ENCODE measurements around the gene TBX15. TPM values are rescaled to one million over a fixed set of nuclear protein-coding genes. Genes with fewer than 3 reads are reported as not detected.

The TBX15 gene
- total RNA-seq, 4 donors from 2014 or later, result 3.3 to 10.8 (median 3.5) TPM

DNA sequence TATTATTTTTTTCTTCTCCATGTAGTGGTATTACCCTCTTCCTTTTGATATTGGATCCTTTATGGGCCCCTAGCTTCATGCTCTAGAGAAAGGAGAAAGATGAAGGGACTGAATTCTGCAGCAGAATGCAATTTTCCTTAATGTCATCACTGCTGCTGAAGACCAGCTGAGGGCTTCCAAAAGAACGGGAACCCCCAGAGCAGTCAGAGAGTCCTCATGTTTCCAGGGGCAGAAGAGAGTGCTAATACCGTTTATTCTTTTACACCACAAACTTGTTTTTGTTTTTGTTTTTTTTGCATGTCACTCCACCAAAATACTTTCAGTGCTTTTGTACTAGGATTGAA is 21.1 kb upstream of the TBX15 start:
- no peak overlapping the region for H3K4me3 ChIP-seq
- no peak for DNase-seq (ENCODE audit: low spot score in 2 of 2)
- no peak for TF ChIP-seq POLR2AphosphoS5 (IDR thresholded peaks at IDR 0.05)
- no peak for TF ChIP-seq POLR2A (IDR thresholded peaks at IDR 0.05)
- no peak for TF ChIP-seq EP300 (IDR thresholded peaks at IDR 0.05)
- TF ChIP-seq, protein P1, sequence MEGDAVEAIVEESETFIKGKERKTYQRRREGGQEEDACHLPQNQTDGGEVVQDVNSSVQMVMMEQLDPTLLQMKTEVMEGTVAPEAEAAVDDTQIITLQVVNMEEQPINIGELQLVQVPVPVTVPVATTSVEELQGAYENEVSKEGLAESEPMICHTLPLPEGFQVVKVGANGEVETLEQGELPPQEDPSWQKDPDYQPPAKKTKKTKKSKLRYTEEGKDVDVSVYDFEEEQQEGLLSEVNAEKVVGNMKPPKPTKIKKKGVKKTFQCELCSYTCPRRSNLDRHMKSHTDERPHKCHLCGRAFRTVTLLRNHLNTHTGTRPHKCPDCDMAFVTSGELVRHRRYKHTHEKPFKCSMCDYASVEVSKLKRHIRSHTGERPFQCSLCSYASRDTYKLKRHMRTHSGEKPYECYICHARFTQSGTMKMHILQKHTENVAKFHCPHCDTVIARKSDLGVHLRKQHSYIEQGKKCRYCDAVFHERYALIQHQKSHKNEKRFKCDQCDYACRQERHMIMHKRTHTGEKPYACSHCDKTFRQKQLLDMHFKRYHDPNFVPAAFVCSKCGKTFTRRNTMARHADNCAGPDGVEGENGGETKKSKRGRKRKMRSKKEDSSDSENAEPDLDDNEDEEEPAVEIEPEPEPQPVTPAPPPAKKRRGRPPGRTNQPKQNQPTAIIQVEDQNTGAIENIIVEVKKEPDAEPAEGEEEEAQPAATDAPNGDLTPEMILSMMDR (IDR thresholded peaks at IDR 0.05), result no peak
- H3K27ac ChIP-seq, result peak overlapping the region; percentile 51
- no peaks in the 10 kb centered on the region for H3K36me3 ChIP-seq
- H3K27me3 ChIP-seq, result peaks cover 47% of the 10 kb centered on the region
- no peaks in the 10 kb centered on the region for H3K9me3 ChIP-seq
- WGBS, result 18% methylated on average over 2 of the region's 2 CpGs
- peaks cover 32% of the 10 kb centered on the region for H3K4me1 ChIP-seq

DNA sequence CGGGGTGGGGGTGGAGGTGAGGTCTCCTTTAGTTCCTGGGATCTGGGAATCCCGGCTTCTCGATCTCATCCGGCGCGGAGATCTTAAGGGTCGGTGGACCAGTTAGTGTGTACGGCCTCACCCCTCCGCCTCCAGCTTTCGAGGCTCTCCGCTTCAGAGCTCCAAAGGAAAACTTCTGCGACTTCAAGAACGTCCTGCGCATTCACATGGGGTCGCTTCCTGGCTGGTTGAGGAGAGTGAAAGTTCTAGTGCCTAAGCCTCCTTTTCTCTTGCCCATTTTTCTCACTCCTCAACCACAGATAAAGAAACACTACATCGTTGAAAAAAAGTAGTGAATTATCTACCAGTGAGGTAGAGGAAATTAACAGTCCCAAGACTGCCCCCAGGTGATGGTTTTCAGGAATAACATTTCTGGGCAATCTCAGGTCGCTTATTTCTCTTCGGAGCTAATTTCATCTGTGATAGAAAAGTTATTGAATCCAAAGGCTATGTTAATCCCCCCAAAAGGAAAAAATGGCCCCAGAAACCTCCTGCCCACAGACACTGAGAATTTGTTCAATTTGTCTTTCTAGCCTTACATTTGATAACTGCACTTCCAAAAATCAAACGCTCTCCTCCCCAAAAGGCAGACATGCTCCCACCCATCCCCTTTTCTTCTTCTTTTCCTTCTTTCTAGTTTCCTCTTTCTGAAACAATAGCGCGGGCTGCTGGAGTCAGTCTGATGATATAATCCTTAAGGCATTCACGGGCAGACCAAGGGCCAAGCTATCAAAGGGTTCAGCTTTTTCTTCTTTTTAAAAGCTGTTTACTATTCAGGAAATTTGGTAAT is 20.6 kb upstream of the TBX15 start:
- Histone ChIP-seq H3K27ac (peak overlapping the region; percentile 51), H3K27me3 (peaks cover 53% of the 10 kb centered on the region), H3K9me3 (no peaks in the 10 kb centered on the region), H3K36me3 (no peaks in the 10 kb centered on the region), H3K4me1 (peaks cover 32% of the 10 kb centered on the region), H3K4me3 (peak overlapping the region; percentile 45)
- 12% methylated on average over 21 of the region's 22 CpGs for WGBS
- no peak for DNase-seq (ENCODE audit: low spot score in 2 of 2)
- TF ChIP-seq EP300 (IDR thresholded peaks at IDR 0.05) (no peak), POLR2A (IDR thresholded peaks at IDR 0.05) (no peak), POLR2AphosphoS5 (IDR thresholded peaks at IDR 0.05) (no peak)
- TF ChIP-seq, protein P1 (IDR thresholded peaks at IDR 0.05), result peak in 1 of 2 donors; percentile 54

DNA sequence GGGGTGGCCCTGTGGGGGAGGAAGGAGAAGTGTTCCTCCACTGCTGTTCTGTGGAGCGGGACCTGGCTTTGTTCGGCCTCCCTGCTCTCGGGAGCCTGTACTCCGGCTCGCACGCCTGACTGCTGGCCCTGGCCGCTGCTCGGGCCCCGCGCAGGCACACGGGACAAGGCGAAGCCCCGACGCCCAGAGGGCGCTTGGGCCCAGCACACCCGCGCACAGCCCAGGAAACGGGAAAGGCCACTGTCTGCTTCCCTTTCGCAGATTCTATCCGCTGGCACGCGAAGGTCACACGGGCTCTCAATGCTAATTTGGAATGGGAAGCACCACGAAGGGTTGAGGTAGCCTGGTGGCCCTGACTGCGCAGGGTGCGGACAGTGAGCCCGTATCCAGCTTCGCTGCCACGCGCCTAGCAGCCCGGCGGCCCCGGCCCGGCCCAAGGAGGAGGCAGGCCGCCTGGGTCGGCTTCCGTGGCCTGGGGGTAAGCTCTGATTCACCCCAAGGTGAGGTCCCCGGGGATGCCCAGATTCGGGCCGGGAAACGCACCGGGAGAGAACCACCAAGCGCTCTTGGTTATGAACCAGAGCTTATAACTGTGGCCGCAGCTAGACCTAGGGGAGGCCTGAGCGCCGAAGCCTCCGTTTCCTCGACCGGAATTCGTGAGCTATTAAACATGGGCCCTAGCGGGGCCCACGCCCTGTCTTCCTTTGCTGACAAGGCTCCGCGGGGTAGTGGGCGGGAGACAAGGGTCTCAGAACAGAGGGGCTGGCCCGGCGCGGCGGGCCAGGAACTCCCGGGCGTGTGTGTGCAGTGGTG is 19.7 kb upstream of the TBX15 start:
- H3K9me3 ChIP-seq, result no peaks in the 10 kb centered on the region
- TF ChIP-seq POLR2A (IDR thresholded peaks at IDR 0.05) (no peak), EP300 (IDR thresholded peaks at IDR 0.05) (no peak), POLR2AphosphoS5 (IDR thresholded peaks at IDR 0.05) (no peak)
- TF ChIP-seq, protein P1 (IDR thresholded peaks at IDR 0.05), result no peak
- 59% methylated on average over 47 of the region's 61 CpGs for WGBS
- H3K27ac ChIP-seq, result no peak overlapping the region
- H3K36me3 ChIP-seq, result no peaks in the 10 kb centered on the region
- H3K4me1 ChIP-seq, result peaks cover 32% of the 10 kb centered on the region
- DNase-seq (ENCODE audit: low spot score in 2 of 2), result no peak
- H3K4me3 ChIP-seq, result peak overlapping the region; percentile 45
- peaks cover 60% of the 10 kb centered on the region for H3K27me3 ChIP-seq

DNA sequence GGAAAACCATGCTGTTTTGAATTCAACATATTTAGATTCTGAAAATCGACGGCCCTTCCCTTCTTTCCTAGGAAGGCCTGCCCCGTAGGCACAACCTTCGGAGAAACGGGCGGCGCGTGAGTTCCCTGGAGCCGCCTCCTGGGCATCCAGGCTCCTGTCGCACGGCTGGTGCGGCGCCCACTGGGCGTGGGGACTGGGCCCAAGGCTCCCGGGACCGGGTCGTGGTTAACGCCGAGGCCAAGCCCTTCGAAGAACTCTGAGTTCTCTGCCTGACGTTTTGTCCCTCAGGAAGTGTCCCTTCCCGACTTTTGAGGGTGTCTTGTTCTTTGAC is 19.2 kb upstream of the TBX15 start:
- 33% methylated on average over 22 of the region's 22 CpGs for WGBS
- H3K4me3 ChIP-seq, result peak overlapping the region; percentile 45

More for the DNA sequence above, 19.2 kb upstream of the TBX15 start:
- H3K36me3 ChIP-seq, result no peaks in the 10 kb centered on the region
- DNase-seq (ENCODE audit: low spot score in 2 of 2), result no peak
- TF ChIP-seq POLR2AphosphoS5 (IDR thresholded peaks at IDR 0.05), result no peak
- TF ChIP-seq EP300 (IDR thresholded peaks at IDR 0.05), result no peak
- no peak for TF ChIP-seq POLR2A (IDR thresholded peaks at IDR 0.05)
- TF ChIP-seq, protein P1 (IDR thresholded peaks at IDR 0.05), result no peak
- H3K9me3 ChIP-seq, result no peaks in the 10 kb centered on the region
- H3K27ac ChIP-seq, result no peak overlapping the region
- H3K27me3 ChIP-seq, result peaks cover 60% of the 10 kb centered on the region
- peaks cover 37% of the 10 kb centered on the region for H3K4me1 ChIP-seq

All from suprapubic skin (tissue), 4 donors.